HK-2 (cell line): Measurements from ENCODE around the gene FAM110C.
"Not testable (repeated sequence)": the region's sequence is repeated elsewhere in the genome, so short reads cannot be mapped to it uniquely, and the experiment has no call there.

Experiments
- DNase-seq: peaks from one replicate; pipeline ENCODE4 v3.0.0-alpha.2; 2018; ENCODE audit not compliant: unreplicated experiment

FAM110C gene

GRCh38 chr2:42788-43187, 3.5 kb downstream of the FAM110C start:
- DNase-seq = no peak

- no peak for DNase-seq
Measured at GRCh38 chr2:40465-40864, 5.8 kb downstream of the FAM110C start.

GRCh38 chr2:38155-38554, 8.2 kb downstream of the FAM110C start:
- DNase-seq = peak; percentile 16

GRCh38 chr2:36318-36717, 10.0 kb downstream of the FAM110C start:
- DNase-seq = no peak

GRCh38 chr2:35852-36251, 10.5 kb downstream of the FAM110C start:
- DNase-seq = no peak

- peak; percentile 28 for DNase-seq
Measured at GRCh38 chr2:33620-34019, 12.7 kb downstream of the FAM110C start.

- DNase-seq = no peak
Measured at GRCh38 chr2:32068-32467, 14.2 kb downstream of the FAM110C start.

GRCh38 chr2:29253-29652, 17.1 kb downstream of the FAM110C start:
- no peak for DNase-seq

GRCh38 chr2:28406-28975, 17.8 kb downstream of the FAM110C start:
- DNase-seq = no peak

- no peak for DNase-seq
Measured at GRCh38 chr2:26891-27290, 19.4 kb downstream of the FAM110C start.

GRCh38 chr2:25543-25942, 20.8 kb downstream of the FAM110C start:
- DNase-seq = no peak

- DNase-seq = not testable (repeated sequence)
Measured at GRCh38 chr2:24591-24990, 21.7 kb downstream of the FAM110C start.

GRCh38 chr2:24107-24506, 22.2 kb downstream of the FAM110C start:
- DNase-seq = no peak

- no peak for DNase-seq
Measured at GRCh38 chr2:23283-23682, 23.0 kb downstream of the FAM110C start.

- not testable (repeated sequence) for DNase-seq
Measured at GRCh38 chr2:22244-22643, 24.1 kb downstream of the FAM110C start.

GRCh38 chr2:20259-20658, 26.0 kb downstream of the FAM110C start:
- not testable (repeated sequence) for DNase-seq

GRCh38 chr2:19505-19904, 26.8 kb downstream of the FAM110C start:
- DNase-seq = no peak

GRCh38 chr2:18402-19271, 27.7 kb downstream of the FAM110C start:
- no peak for DNase-seq

- not testable (repeated sequence) for DNase-seq
Measured at GRCh38 chr2:15916-16315, 30.4 kb downstream of the FAM110C start.

- DNase-seq = peak; percentile 43
Measured at GRCh38 chr2:11248-11941, 34.9 kb downstream of the FAM110C start.

GRCh38 chr2:10222-10875, 36.0 kb downstream of the FAM110C start:
- no peak for DNase-seq
